ENCODE data around the gene P3H4.
"Not testable (repeated sequence)": the region's sequence is repeated elsewhere in the genome, so short reads cannot be mapped to it uniquely, and the experiment has no call there.

Gene P3H4

GRCh38 chr17:41777574-41778188 lies 34.1 kb downstream of the P3H4 start:
- no peak for TF ChIP-seq ARNT (IDR thresholded peaks at IDR 0.05)
- no peak for TF ChIP-seq BHLHE40 (IDR thresholded peaks at IDR 0.05; ENCODE audit: borderline replicate concordance)
- ChIA-PET POLR2A (interaction anchor here (1.5 to 5.8 kb wide), 5 partner anchors 8 to 89 kb away, joined by 6 to 44 read pairs (median 11); partner anchors contain the start of genes EIF1, FKBP10, JUP and P3H4), CTCF (interaction anchor here (1.2 to 3.2 kb wide), 4 partner anchors 8 to 34 kb away, joined by 3 to 31 read pairs (median 7); partner anchors contain the start of genes JUP and P3H4)
- DNase-seq (ENCODE audit: extremely low spot score): peak; percentile 42

- ChIA-PET CTCF (interaction anchor here (1.2 to 3.2 kb wide), 4 partner anchors 9 to 35 kb away, joined by 3 to 31 read pairs (median 7); partner anchors contain the start of genes JUP and P3H4), POLR2A (interaction anchor here (1.5 to 5.8 kb wide), 5 partner anchors 8 to 88 kb away, joined by 6 to 44 read pairs (median 11); partner anchors contain the start of genes EIF1, FKBP10, JUP and P3H4)
- TF ChIP-seq FOXA1 (IDR thresholded peaks at IDR 0.05) (no peak), BHLHE40 (IDR thresholded peaks at IDR 0.05; ENCODE audit: borderline replicate concordance) (no peak), CTBP1 (IDR thresholded peaks at IDR 0.05; ENCODE audit: borderline replicate concordance) (no peak), TARDBP (IDR thresholded peaks at IDR 0.05) (no peak), HDGF (IDR thresholded peaks at IDR 0.05; ENCODE audit: borderline replicate concordance) (no peak; the same call in 1 of the 2 replicates), SUZ12 (IDR thresholded peaks at IDR 0.05) (no peak), NFRKB (IDR thresholded peaks at IDR 0.05) (no peak), FOXK2 (IDR thresholded peaks at IDR 0.05) (no peak)
- TF ChIP-seq, protein P1, sequence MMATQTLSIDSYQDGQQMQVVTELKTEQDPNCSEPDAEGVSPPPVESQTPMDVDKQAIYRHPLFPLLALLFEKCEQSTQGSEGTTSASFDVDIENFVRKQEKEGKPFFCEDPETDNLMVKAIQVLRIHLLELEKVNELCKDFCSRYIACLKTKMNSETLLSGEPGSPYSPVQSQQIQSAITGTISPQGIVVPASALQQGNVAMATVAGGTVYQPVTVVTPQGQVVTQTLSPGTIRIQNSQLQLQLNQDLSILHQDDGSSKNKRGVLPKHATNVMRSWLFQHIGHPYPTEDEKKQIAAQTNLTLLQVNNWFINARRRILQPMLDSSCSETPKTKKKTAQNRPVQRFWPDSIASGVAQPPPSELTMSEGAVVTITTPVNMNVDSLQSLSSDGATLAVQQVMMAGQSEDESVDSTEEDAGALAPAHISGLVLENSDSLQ (IDR thresholded peaks at IDR 0.05): no peak
- no peak for DNase-seq (ENCODE audit: extremely low spot score)
These were observed 34.6 kb downstream of the P3H4 start for GRCh38 chr17:41777157-41777573.

GRCh38 chr17:41776262-41776900 lies 35.4 kb downstream of the P3H4 start:
- ChIA-PET CTCF (interaction anchor here (1.2 to 3.2 kb wide), 2 partner anchors 10 to 28 kb away, joined by 3 to 31 read pairs; partner anchors contain the start of gene JUP), POLR2A (interaction anchor here (2.8 to 5.8 kb wide), 2 partner anchors 9 to 87 kb away, joined by 14 to 44 read pairs; partner anchors contain the start of genes EIF1 and JUP)
- not testable (repeated sequence) for DNase-seq (ENCODE audit: extremely low spot score)

GRCh38 chr17:41775394-41776226 lies 36.1 kb downstream of the P3H4 start:
- CTCF ChIA-PET: interaction anchor here (2.7 to 3.2 kb wide), 2 partner anchors 10 kb away, joined by 27 to 31 read pairs; partner anchors contain the start of gene JUP
- POLR2A ChIA-PET: interaction anchor here (2.9 to 5.8 kb wide), 2 partner anchors 10 to 87 kb away, joined by 19 to 44 read pairs; partner anchors contain the start of genes EIF1 and JUP
- no peak for DNase-seq (ENCODE audit: extremely low spot score)
- no peak for TF ChIP-seq SUZ12 (IDR thresholded peaks at IDR 0.05)
- no peak for TF ChIP-seq NFRKB (IDR thresholded peaks at IDR 0.05)
- TF ChIP-seq LEF1 (IDR thresholded peaks at IDR 0.05; ENCODE audit: borderline replicate concordance): no peak
- no peak for TF ChIP-seq SP1 (IDR thresholded peaks at IDR 0.05)
- TF ChIP-seq BHLHE40 (IDR thresholded peaks at IDR 0.05; ENCODE audit: borderline replicate concordance): no peak
- TF ChIP-seq CTBP1 (IDR thresholded peaks at IDR 0.05; ENCODE audit: borderline replicate concordance): no peak
- TF ChIP-seq ARNT (IDR thresholded peaks at IDR 0.05): no peak
- no peak for TF ChIP-seq L3MBTL2 (conservative IDR thresholded peaks at IDR 0.05)
- TF ChIP-seq ELF4 (IDR thresholded peaks at IDR 0.05): no peak
- TF ChIP-seq, protein P1 (IDR thresholded peaks at IDR 0.05): no peak
- no peak for TF ChIP-seq FOXA1 (IDR thresholded peaks at IDR 0.05)
- no peak for TF ChIP-seq TARDBP (IDR thresholded peaks at IDR 0.05)
- no peak for TF ChIP-seq HDGF (IDR thresholded peaks at IDR 0.05; ENCODE audit: borderline replicate concordance)
- TF ChIP-seq FOXM1 (IDR thresholded peaks at IDR 0.05; ENCODE audit: borderline replicate concordance): no peak
- TF ChIP-seq ZNF384 (IDR thresholded peaks at IDR 0.05): no peak
- no peak for TF ChIP-seq FOXK2 (IDR thresholded peaks at IDR 0.05)

DNA sequence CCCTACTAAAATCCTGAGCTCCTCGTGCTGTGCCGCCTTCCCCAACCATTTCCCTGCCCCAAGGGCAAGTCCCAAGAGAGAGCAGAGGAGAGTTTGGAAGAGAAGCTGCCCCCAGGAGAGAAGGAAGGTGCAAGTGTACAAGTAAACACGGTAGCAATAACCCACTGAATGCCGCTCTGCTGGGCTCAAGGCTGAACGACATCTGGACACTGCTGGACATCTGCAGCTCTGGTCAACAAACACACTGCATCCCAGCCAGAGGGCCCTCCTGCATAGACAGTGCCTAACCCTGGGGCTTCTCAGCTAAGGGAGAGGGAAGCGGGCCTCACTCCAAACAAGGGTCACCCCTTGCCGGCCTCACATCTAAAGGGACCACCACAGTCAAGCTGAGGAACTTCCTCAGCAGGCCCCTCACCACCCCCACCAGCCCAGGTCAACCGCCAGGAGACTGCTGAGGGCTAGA lies 38.0 kb downstream of the P3H4 start:
- TF ChIP-seq BHLHE40 (IDR thresholded peaks at IDR 0.05; ENCODE audit: borderline replicate concordance): no peak
- no peak for TF ChIP-seq ZNF384 (IDR thresholded peaks at IDR 0.05)
- no peak for TF ChIP-seq NFRKB (IDR thresholded peaks at IDR 0.05)
- no peak for TF ChIP-seq LEF1 (IDR thresholded peaks at IDR 0.05; ENCODE audit: borderline replicate concordance)
- no peak for TF ChIP-seq SUZ12 (IDR thresholded peaks at IDR 0.05)
- TF ChIP-seq HDGF (IDR thresholded peaks at IDR 0.05; ENCODE audit: borderline replicate concordance): no peak
- no peak for TF ChIP-seq SP1 (IDR thresholded peaks at IDR 0.05)
- TF ChIP-seq FOXA1 (IDR thresholded peaks at IDR 0.05): no peak
- no peak for TF ChIP-seq ARNT (IDR thresholded peaks at IDR 0.05)
- no peak for TF ChIP-seq FOXM1 (IDR thresholded peaks at IDR 0.05; ENCODE audit: borderline replicate concordance)
- no peak for TF ChIP-seq TARDBP (IDR thresholded peaks at IDR 0.05)
- no peak for TF ChIP-seq CTBP1 (IDR thresholded peaks at IDR 0.05; ENCODE audit: borderline replicate concordance)
- no peak for TF ChIP-seq L3MBTL2 (conservative IDR thresholded peaks at IDR 0.05)
- TF ChIP-seq ELF4 (IDR thresholded peaks at IDR 0.05): no peak
- TF ChIP-seq FOXK2 (IDR thresholded peaks at IDR 0.05): no peak
- TF ChIP-seq, protein P1 (IDR thresholded peaks at IDR 0.05): no peak
- ChIA-PET POLR2A (interaction anchor here (1.3 to 5.8 kb wide), 4 partner anchors 11 to 85 kb away, joined by 3 to 44 read pairs (median 11); partner anchors contain the start of genes EIF1 and JUP), CTCF (interaction anchor here (2.7 kb wide), 1 partner anchor 12 kb away, joined by 27 read pairs; the partner anchor contains the start of gene JUP)
- DNase-seq (ENCODE audit: extremely low spot score): no peak

Data from HEK293T (cell line).